Kidney (tissue), 14 donors: ENCODE measurements around the gene ISG15. TPM values are rescaled to one million over a fixed set of nuclear protein-coding genes. Genes with fewer than 3 reads are reported as not detected.
A peak's percentile ranks its signal among the peaks of the same experiment; 100 is the strongest.

Source experiments
- DNase-seq, 5 donors: peaks; one replicate each; pipeline ENCODE4 v3.0.0-alpha.2; 2013 to 2020
- FAIRE-seq: peaks from 2 replicates; lab custom pipeline; 2012; peaks lifted over from hg19 to GRCh38; lab: Jason Lieb, UNC
- H3K27ac ChIP-seq, 2 donors: one replicate each; pipeline ENCODE4 v1.7.0; 2013; ENCODE audit warnings: low read depth in 2 of 2, low read length in 2 of 2, inconsistent platforms in 1 of 2
- H3K27me3 ChIP-seq: one replicate; pipeline ENCODE4 v1.7.1; 2013; ENCODE audit warnings: low read length, inconsistent platforms; ENCODE audit not compliant: control insufficient read depth, insufficient read depth
- H3K36me3 ChIP-seq, 3 donors: one replicate each; pipeline versions ENCODE4 v1.7.0 to v1.7.1; 2013; ENCODE audit warnings: low read length in 3 of 3, control low read depth in 1 of 3, inconsistent platforms in 1 of 3; ENCODE audit not compliant: insufficient read depth in 3 of 3, control insufficient read depth in 2 of 3
- H3K4me1 ChIP-seq, 3 donors: one replicate each; pipeline versions ENCODE4 v1.7.0 to v1.7.1; 2013; ENCODE audit warnings: low read length in 3 of 3, inconsistent platforms in 1 of 3, low read depth in 1 of 3; ENCODE audit not compliant: control insufficient read depth in 2 of 3, insufficient read depth in 2 of 3
- H3K4me3 ChIP-seq, 3 donors: one replicate each; pipeline versions ENCODE4 v1.7.0 to v1.8.1; 2013; ENCODE audit warnings: low read length in 3 of 3, control low read depth in 1 of 3, inconsistent platforms in 1 of 3
- H3K9ac ChIP-seq, 3 donors: one replicate each; pipeline versions ENCODE4 v1.7.0 to v1.7.1; 2013; ENCODE audit warnings: low read length in 3 of 3, control low read depth in 1 of 3, inconsistent platforms in 1 of 3
- H3K9me3 ChIP-seq, 3 donors: one replicate each; pipeline versions ENCODE4 v1.7.0 to v1.7.1; 2013; ENCODE audit warnings: low read length in 3 of 3, control low read depth in 1 of 3, inconsistent platforms in 1 of 3; ENCODE audit not compliant: control insufficient read depth in 2 of 3, insufficient read depth in 1 of 3
- intact Hi-C: fragments of 100-400 bp; cut with DNase I; formaldehyde crosslinking; loops from one replicate; pipeline ENCODE4 v1.11.1; 2022
- polyA plus RNA-seq: library from polyadenylated mRNA; stranded (reverse); fragments of 350-450 nt; fragmentation: Illumina TruSeq; extraction: RNeasy Lipid Tissue Mini Kit (QIAGEN cat#74804); gene quantifications from one replicate; pipeline ENCODE4 v1.2.3, GENCODE V29; 2014; ENCODE audit warnings: low read depth, low replicate concordance; ENCODE audit not compliant: insufficient read depth
- total RNA-seq: library from RNA; stranded (reverse); fragmentation: NEBNext Ultra II Directional; extraction: Animal tissue kit (Norgen Biotek cat#: 25700); gene quantifications from one replicate; pipeline ENCODE4 v1.2.1, GENCODE V29; 2021
- TF ChIP-seq, protein P1 (sequence below): IDR thresholded peaks from 3 replicates; pipeline ENCODE4 v1.5.1; 2012; ENCODE audit warnings: mild to moderate bottlenecking, moderate library complexity, borderline replicate concordance; ENCODE audit not compliant: insufficient read depth; ENCODE audit errors: extremely low read depth
- donor health status: control.
- donor health status: control.
- donor health status: control.
- donor health status: control.
- donor health status: control.
- donor health status: DM: yes; HTN: yes; CAD: no.
- donor health status: Normal renal cell carcinoma (clear cell type).

ISG15 gene
- total and polyA plus RNA-seq, 2 donors from 2014 or later: 23.9 to 65.9 TPM

DNA sequence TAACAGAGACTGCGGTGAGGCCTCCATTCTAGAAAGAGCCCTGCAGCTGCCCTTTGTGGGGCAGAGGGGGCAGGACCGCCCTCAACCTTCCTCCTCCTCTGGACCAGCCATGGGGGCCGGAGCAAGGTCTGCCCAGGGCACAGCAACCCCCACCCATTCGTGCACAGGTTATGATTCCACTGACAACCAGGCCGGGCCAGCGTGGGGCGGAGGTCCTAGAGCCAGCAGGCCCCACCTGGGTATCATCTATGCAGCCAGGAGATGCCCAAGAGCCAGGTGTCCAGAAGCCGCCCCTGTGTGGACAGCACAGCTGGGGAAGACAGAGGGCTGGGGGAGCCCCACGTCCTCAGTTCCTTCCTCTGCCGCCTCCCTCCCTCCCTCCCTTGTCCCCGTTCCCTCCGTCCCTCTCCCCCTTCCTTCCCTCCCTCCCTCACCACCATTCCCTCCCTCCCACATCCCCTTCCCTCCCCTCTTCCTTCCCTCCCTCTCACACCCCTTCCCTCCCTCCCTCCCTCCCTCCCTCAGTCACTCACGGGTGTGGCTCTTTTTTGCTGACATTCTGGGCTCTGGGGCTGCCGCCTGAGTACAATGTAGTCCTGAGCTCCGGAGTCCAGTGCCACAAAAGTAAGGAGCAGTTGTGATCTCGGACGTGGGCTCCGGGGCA lies 48.5 kb downstream of the ISG15 start:
- Histone ChIP-seq H3K4me1 (peaks cover 0 to 12% (median 0%) of the 10 kb centered on the region in 3 donors), H3K27ac (no peak overlapping the region), H3K36me3 (no peaks in the 10 kb centered on the region), H3K4me3 (no peak overlapping the region), H3K9ac (no peak overlapping the region), H3K27me3 (peaks cover 6% of the 10 kb centered on the region), H3K9me3 (no peaks in the 10 kb centered on the region)
- no peak for FAIRE-seq
- intact Hi-C loops: no loop called here
- peak in 1 of 5 donors; percentile 41 for DNase-seq
- TF ChIP-seq, protein P1, sequence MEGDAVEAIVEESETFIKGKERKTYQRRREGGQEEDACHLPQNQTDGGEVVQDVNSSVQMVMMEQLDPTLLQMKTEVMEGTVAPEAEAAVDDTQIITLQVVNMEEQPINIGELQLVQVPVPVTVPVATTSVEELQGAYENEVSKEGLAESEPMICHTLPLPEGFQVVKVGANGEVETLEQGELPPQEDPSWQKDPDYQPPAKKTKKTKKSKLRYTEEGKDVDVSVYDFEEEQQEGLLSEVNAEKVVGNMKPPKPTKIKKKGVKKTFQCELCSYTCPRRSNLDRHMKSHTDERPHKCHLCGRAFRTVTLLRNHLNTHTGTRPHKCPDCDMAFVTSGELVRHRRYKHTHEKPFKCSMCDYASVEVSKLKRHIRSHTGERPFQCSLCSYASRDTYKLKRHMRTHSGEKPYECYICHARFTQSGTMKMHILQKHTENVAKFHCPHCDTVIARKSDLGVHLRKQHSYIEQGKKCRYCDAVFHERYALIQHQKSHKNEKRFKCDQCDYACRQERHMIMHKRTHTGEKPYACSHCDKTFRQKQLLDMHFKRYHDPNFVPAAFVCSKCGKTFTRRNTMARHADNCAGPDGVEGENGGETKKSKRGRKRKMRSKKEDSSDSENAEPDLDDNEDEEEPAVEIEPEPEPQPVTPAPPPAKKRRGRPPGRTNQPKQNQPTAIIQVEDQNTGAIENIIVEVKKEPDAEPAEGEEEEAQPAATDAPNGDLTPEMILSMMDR: no peak

DNA sequence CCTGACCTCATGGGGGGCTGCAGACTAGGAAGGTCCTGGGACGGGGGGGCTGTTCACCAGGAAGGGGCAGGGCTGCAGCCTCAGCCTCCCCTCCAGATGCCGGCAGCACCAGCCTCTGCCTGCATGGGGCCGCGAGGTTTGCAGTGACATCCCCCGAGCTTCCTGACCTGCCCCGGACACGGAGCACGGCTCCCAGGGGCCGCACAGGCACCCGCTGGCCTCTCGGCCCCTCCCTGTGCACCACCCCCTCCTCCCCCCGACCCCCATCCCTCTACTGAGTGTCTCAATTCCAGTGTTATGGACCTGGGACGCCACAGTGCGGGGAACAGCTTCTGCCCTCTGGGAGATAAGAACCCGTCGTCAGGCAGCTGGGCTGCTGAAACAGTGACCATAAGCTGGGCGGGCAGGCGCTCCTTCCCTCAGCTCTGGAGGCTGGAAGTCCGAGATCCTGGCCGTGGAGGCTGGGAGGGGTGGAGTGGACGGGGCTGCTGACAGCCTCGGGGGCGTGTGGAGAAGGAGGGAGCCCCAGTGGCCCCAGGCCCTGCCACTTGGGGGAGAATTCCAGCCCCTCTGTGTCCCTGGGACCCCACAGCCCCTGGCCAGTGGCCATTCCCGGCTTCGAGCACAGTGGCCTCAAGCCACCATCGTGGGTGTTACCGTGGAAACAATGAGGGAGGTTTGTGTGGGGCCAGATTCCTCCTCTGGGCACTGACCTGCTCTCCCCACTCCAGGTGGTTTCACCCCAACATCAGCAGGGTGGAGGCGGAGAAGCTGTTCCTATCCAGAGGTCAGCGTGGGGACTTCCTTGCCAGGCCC lies 49.3 kb downstream of the ISG15 start:
- Histone ChIP-seq H3K27me3 (peaks cover 6% of the 10 kb centered on the region), H3K4me1 (peaks cover 0 to 12% (median 0%) of the 10 kb centered on the region in 3 donors), H3K9me3 (no peaks in the 10 kb centered on the region), H3K4me3 (no peak overlapping the region), H3K9ac (no peak overlapping the region), H3K36me3 (no peaks in the 10 kb centered on the region), H3K27ac (no peak overlapping the region)
- intact Hi-C loops: no loop called here
- TF ChIP-seq, protein P1: no peak
- FAIRE-seq (no peak), DNase-seq (no peak)

DNA sequence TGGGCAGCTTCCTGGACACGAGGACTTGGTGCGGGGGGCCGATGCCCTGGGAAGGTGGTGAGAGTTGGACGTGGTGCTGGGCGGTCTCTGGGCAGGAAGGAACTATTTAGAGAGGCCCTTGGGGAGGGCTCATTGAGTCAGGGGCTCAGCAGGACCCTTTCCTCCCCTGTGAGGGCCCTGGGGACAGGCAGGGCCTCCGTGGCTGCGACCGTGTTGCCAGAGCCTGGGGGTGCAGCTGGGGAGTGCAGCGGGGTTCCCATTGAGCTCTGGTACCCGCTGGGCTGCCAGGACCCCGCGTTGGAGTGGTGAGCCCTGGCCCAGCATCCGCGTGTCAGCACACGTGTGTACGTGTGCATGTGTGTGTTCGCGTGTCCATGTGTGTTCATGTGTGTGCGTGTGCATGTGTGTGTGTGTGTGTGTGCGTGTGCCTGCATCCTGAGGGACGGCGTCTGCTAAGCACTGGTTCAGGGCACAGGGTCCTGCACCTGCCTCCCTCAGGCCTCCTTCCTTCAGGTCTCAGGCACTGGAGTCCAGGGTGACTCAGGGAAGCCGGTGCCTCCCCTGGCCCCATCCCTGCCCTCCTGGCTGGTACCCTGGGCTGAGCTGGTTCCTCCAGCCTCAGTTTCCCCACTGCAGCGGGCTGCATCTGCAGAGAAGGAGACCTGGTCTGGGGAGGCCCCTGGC lies 50.1 kb downstream of the ISG15 start:
- no peak overlapping the region for H3K27ac ChIP-seq
- FAIRE-seq (no peak), DNase-seq (no peak)
- peaks cover 0 to 16% (median 0%) of the 10 kb centered on the region in 3 donors for H3K4me1 ChIP-seq
- intact Hi-C loops: no loop called here
- no peaks in the 10 kb centered on the region for H3K9me3 ChIP-seq
- H3K9ac ChIP-seq: no peak overlapping the region
- peaks cover 6% of the 10 kb centered on the region for H3K27me3 ChIP-seq
- TF ChIP-seq, protein P1: no peak
- H3K4me3 ChIP-seq: no peak overlapping the region
- no peaks in the 10 kb centered on the region for H3K36me3 ChIP-seq

Other genes starting within 250 kb of the ISG15 start
- gene SAMD11, start 89.6 kb upstream of the ISG15 start, total RNA-seq: 21.4 TPM
- gene SAMD11, start 89.6 kb upstream of the ISG15 start, polyA plus RNA-seq: 13.3 TPM
- 65.5 TPM for gene NOC2L, start 54.2 kb upstream of the ISG15 start, total RNA-seq
- gene NOC2L, start 54.2 kb upstream of the ISG15 start, polyA plus RNA-seq: 42.4 TPM
- 11.5 TPM for gene KLHL17, start 52.9 kb upstream of the ISG15 start, total RNA-seq
- gene KLHL17, start 52.9 kb upstream of the ISG15 start, polyA plus RNA-seq: 6.9 TPM
- 14.3 TPM for gene PLEKHN1, start 47.0 kb upstream of the ISG15 start, total RNA-seq
- not detected for gene PLEKHN1, start 47.0 kb upstream of the ISG15 start, polyA plus RNA-seq
- 0.25 TPM for gene PERM1, start 31.4 kb upstream of the ISG15 start, total RNA-seq
- 0.86 TPM for gene PERM1, start 31.4 kb upstream of the ISG15 start, polyA plus RNA-seq
- 32.0 TPM for gene HES4, start 13.4 kb upstream of the ISG15 start, total RNA-seq
- 15.8 TPM for gene HES4, start 13.4 kb upstream of the ISG15 start, polyA plus RNA-seq
- 261 TPM for gene AGRN, start 6.6 kb downstream of the ISG15 start, total RNA-seq
- 78.5 TPM for gene AGRN, start 6.6 kb downstream of the ISG15 start, polyA plus RNA-seq
- gene RNF223, start 60.8 kb downstream of the ISG15 start, total RNA-seq: 2.3 TPM
- gene RNF223, start 60.8 kb downstream of the ISG15 start, polyA plus RNA-seq: 0.28 TPM
- gene C1orf159, start 102.6 kb downstream of the ISG15 start, total RNA-seq: 14.8 TPM
- gene C1orf159, start 102.6 kb downstream of the ISG15 start, polyA plus RNA-seq: 8.6 TPM
- gene TTLL10, start 160.4 kb downstream of the ISG15 start, total RNA-seq: 1.5 TPM
- not detected for gene TTLL10, start 160.4 kb downstream of the ISG15 start, polyA plus RNA-seq
- 8.1 TPM for gene TNFRSF18, start 193.1 kb downstream of the ISG15 start, total RNA-seq
- gene TNFRSF18, start 193.1 kb downstream of the ISG15 start, polyA plus RNA-seq: not detected
- 5.1 TPM for gene TNFRSF4, start 200.7 kb downstream of the ISG15 start, total RNA-seq
- 3.3 TPM for gene TNFRSF4, start 200.7 kb downstream of the ISG15 start, polyA plus RNA-seq
- 160 TPM for gene SDF4, start 218.5 kb downstream of the ISG15 start, total RNA-seq
- gene SDF4, start 218.5 kb downstream of the ISG15 start, polyA plus RNA-seq: 143 TPM
- 20.3 TPM for gene B3GALT6, start 218.7 kb downstream of the ISG15 start, total RNA-seq
- gene B3GALT6, start 218.7 kb downstream of the ISG15 start, polyA plus RNA-seq: 13.7 TPM
- gene C1QTNF12, start 233.2 kb downstream of the ISG15 start, total RNA-seq: 3.1 TPM
- 9.9 TPM for gene C1QTNF12, start 233.2 kb downstream of the ISG15 start, polyA plus RNA-seq